Liver (tissue), 3 donors: ENCODE data around the gene LDLRAD4.

Experiments
- CTCF ChIP-seq: fragments of 150-350 bp; IDR thresholded peaks from 2 replicates; pipeline ENCODE4 v1.5.1; 2017; ENCODE audit warnings: improper control_type of control experiment, low read depth, low read length; ENCODE audit not compliant: missing input control
- EGR1 ChIP-seq, 2 donors: IDR thresholded peaks; 2 replicates each; pipeline ENCODE4 v1.6.1; 2016 to 2018; ENCODE audit warnings: antibody characterized with exemption in 2 of 2, low read depth in 2 of 2
- GABPA ChIP-seq, 2 donors: IDR thresholded peaks in 1 of 2; conservative IDR thresholded peaks in 1 of 2; 2 replicates each; pipeline ENCODE4 v1.6.1; 2016; ENCODE audit warnings: antibody characterized with exemption in 2 of 2, mild to moderate bottlenecking in 1 of 2, moderate library complexity in 1 of 2
- HNF4A ChIP-seq, 2 donors: conservative IDR thresholded peaks; 2 replicates each; pipeline ENCODE4 v1.6.1; 2016; ENCODE audit warnings: antibody characterized with exemption in 2 of 2, mild to moderate bottlenecking in 2 of 2
- RAD21 ChIP-seq, 2 donors: IDR thresholded peaks; 2 replicates each; pipeline ENCODE4 v1.6.1; 2016; ENCODE audit warnings: antibody characterized with exemption in 2 of 2, mild to moderate bottlenecking in 2 of 2
- REST ChIP-seq: IDR thresholded peaks from 2 replicates; pipeline ENCODE4 v1.6.1; 2016; ENCODE audit warnings: antibody characterized with exemption, mild to moderate bottlenecking
- YY1 ChIP-seq: IDR thresholded peaks from 2 replicates; pipeline ENCODE4 v1.6.1; 2016; ENCODE audit warnings: antibody characterized with exemption, mild to moderate bottlenecking
- donor health status: healthy.
- donor health status: healthy.

GRCh38 chr18:13316063-13316462 is 97.5 kb downstream of the LDLRAD4 start:
- no peak for TF ChIP-seq CTCF
- TF ChIP-seq EGR1 (IDR thresholded peaks at IDR 0.05; ENCODE audit: low read depth in 2 of 2): no peak
- TF ChIP-seq RAD21 (IDR thresholded peaks at IDR 0.05): no peak
- no peak for TF ChIP-seq REST
- no peak for TF ChIP-seq YY1
- no peak for TF ChIP-seq HNF4A (conservative IDR thresholded peaks at IDR 0.05)
- no peak for TF ChIP-seq GABPA (IDR thresholded peaks at IDR 0.05 in 1 of 2, conservative IDR thresholded peaks at IDR 0.05 in 1 of 2)
